Measurements from ENCODE around the gene TTLL6.

TTLL6 gene

GRCh38 chr17:48747445-48748363, 69.3 kb downstream of the TTLL6 start:
- TF ChIP-seq CTCF (conservative IDR thresholded peaks at IDR 0.05; ENCODE audit: low read depth, low read length) = no peak
- no peak overlapping the region for H3K4me3 ChIP-seq (ENCODE audit: low read depth, low read length)
- DNase-seq (ENCODE audit: low read depth) = no peak

GRCh38 chr17:48746916-48747444, 70.0 kb downstream of the TTLL6 start:
- TF ChIP-seq CTCF (conservative IDR thresholded peaks at IDR 0.05; ENCODE audit: low read depth, low read length) = no peak
- H3K4me3 ChIP-seq (ENCODE audit: low read depth, low read length) = no peak overlapping the region
- DNase-seq (ENCODE audit: low read depth) = no peak

GRCh38 chr17:48745381-48746275, 71.4 kb downstream of the TTLL6 start:
- DNase-seq (ENCODE audit: low read depth) = no peak
- TF ChIP-seq CTCF (conservative IDR thresholded peaks at IDR 0.05; ENCODE audit: low read depth, low read length) = no peak
- H3K4me3 ChIP-seq (ENCODE audit: low read depth, low read length) = no peak overlapping the region

DNA sequence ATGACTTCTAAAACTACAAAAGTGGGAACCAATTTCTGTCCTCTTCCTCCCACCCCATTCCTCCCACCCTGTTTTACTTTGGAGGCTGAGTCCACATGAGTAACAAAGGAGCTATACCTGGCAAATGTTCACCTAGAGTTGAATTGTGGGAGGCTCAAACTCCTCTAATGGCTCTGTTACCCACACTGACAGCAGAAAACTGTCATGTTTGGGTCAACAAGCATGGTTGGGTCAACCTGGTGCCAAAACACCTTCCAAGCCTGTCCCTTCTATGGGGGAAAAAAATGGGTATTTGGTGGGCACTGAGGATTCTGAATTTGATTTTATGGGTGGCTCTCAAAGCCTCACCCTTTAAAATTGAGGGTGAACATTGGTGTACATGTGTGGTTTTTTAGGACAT, 76.5 kb downstream of the TTLL6 start:
- TF ChIP-seq CTCF (conservative IDR thresholded peaks at IDR 0.05; ENCODE audit: low read depth, low read length) = no peak
- DNase-seq (ENCODE audit: low read depth) = no peak
- H3K4me3 ChIP-seq (ENCODE audit: low read depth, low read length) = no peak overlapping the region

DNA sequence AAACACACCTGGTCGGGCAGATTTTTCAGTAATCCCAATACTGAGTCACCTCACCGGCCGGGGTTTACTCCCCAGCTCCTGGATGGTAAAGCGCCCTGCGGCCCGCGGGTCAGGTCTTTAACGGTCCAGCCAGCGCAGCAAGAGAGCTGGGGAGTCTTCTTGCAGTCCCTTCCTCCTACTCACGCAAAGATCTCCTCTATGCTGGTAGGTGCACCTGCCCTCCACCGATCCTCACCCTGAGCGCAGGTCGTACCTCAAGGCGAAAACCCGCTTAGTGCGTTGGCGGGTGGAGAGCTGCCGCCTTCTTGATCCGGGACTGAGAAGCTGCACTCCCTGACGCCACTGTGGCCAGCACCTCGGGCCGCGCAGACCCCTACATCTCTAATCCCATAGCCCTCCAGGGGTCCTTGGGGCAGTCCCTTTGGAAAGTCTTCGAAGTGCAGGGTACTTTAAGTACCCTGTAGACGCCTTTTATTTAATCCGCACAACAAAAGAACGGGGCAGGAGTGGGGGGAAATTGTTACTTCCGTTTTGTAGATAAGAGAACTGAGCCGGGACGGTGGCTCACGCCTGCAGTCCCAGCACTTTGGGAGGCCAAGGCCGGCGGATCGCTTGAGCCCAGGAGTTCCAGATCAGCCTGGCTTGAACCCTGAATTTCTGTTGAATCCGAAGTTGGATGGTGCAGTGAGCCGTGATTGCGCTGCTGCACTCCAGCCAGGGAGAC, 78.1 kb downstream of the TTLL6 start:
- DNase-seq (ENCODE audit: low read depth) = no peak
- no peak for TF ChIP-seq CTCF (conservative IDR thresholded peaks at IDR 0.05; ENCODE audit: low read depth, low read length)
- no peak overlapping the region for H3K4me3 ChIP-seq (ENCODE audit: low read depth, low read length)

- DNase-seq (ENCODE audit: low read depth) = no peak
- TF ChIP-seq CTCF (conservative IDR thresholded peaks at IDR 0.05; ENCODE audit: low read depth, low read length) = no peak
Measured at GRCh38 chr17:48738424-48738802, 78.6 kb downstream of the TTLL6 start.

More at GRCh38 chr17:48738424-48738802, 78.6 kb downstream of the TTLL6 start:
- no peak overlapping the region for H3K4me3 ChIP-seq (ENCODE audit: low read depth, low read length)

Data from choroid plexus epithelial cell (primary cell).